Brain microvascular endothelial cell (primary cell): ENCODE measurements around the gene TSPAN14.
A peak's percentile ranks its signal among the peaks of the same experiment; 100 is the strongest.

Experiments
- DNase-seq: peaks from one replicate; pipeline ENCODE4 v3.0.0-alpha.2; 2020
- H3K27ac ChIP-seq: fragments of 250-450 bp; sonication (Bioruptor Pico); 2 replicates; pipeline ENCODE4 v1.5.1; 2020; ENCODE audit warnings: mild to moderate bottlenecking, moderate library complexity
- H3K27me3 ChIP-seq: fragments of 250-450 bp; sonication (Bioruptor Pico); replicated peaks from 2 replicates; pipeline ENCODE4 v1.5.1; 2020; ENCODE audit warnings: mild to moderate bottlenecking
- H3K36me3 ChIP-seq: fragments of 250-450 bp; sonication (Bioruptor Pico); replicated peaks from 2 replicates; pipeline ENCODE4 v1.5.1; 2020; ENCODE audit warnings: mild to moderate bottlenecking
- H3K4me3 ChIP-seq: 2 replicates; pipeline ENCODE4 v1.5.1; 2011; ENCODE audit warnings: low read depth, mild to moderate bottlenecking, control low read depth, low read length, moderate library complexity
- in situ Hi-C: cut with HindIII; loops from 2 replicates; pipeline ENCODE4 v1.10.0; 2017; ENCODE audit warnings: low sequenced_read_pairs, low pct_ligation_motif_present
- TF ChIP-seq, protein P1 (sequence below): IDR thresholded peaks from 2 replicates; pipeline ENCODE4 v1.5.1; 2011; ENCODE audit warnings: low read depth, mild to moderate bottlenecking, moderate library complexity, low read length, control low read depth, inconsistent platforms; ENCODE audit errors: missing control alignments

The TSPAN14 gene, protein sequence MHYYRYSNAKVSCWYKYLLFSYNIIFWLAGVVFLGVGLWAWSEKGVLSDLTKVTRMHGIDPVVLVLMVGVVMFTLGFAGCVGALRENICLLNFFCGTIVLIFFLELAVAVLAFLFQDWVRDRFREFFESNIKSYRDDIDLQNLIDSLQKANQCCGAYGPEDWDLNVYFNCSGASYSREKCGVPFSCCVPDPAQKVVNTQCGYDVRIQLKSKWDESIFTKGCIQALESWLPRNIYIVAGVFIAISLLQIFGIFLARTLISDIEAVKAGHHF

DNA sequence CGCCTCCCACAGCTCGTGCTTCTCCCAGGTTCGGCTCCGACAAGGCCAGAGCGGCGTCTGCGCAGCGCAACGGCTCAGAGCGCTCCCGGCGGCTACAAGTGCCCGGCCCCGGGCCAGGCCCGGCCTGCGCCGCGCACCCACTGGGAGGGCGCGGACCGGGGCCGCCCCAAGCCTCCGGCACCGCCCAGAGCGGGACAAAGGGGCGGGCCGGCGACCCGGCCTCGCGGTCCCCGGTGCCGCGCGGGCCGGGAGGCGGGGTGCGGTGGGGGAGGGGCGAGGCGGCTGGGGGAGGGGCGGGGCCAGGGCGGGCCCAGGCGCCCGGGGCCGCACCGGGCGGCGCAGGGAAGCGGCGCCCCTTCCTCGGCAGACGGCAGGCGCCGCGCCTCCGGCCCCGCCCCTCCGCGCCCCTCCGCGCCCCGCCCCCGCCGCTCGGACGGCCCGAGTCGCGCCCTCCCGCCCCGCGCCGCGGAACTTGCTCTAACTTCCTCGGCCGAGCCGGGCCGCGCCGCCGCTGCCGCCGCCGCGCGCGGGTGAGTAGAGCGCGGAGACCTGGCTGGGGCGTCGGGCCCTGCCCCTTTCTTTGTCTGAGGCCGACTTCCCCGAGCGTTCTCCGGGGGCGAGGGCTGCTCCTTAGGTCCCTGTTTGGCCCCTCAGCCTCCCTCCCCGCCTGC lies at the start of gene TSPAN14:
TSPAN14 (plus strand) TSS at position 469 of the 671 bp plus-strand sequence. CDS start 34,924 bp downstream, outside the sequence.
- peak within 1 kb of the TSS; percentile 60 for H3K27ac ChIP-seq
- in situ Hi-C loops, result loop anchor here (10.0 kb wide), 1 partner anchor 51 kb away; no protein-coding TSS in a partner anchor
- H3K36me3 ChIP-seq, result peaks cover 4% of the 10 kb centered on the region
- peak; percentile 66 for DNase-seq
- no peaks in the 10 kb centered on the region for H3K27me3 ChIP-seq
- TF ChIP-seq, protein P1, sequence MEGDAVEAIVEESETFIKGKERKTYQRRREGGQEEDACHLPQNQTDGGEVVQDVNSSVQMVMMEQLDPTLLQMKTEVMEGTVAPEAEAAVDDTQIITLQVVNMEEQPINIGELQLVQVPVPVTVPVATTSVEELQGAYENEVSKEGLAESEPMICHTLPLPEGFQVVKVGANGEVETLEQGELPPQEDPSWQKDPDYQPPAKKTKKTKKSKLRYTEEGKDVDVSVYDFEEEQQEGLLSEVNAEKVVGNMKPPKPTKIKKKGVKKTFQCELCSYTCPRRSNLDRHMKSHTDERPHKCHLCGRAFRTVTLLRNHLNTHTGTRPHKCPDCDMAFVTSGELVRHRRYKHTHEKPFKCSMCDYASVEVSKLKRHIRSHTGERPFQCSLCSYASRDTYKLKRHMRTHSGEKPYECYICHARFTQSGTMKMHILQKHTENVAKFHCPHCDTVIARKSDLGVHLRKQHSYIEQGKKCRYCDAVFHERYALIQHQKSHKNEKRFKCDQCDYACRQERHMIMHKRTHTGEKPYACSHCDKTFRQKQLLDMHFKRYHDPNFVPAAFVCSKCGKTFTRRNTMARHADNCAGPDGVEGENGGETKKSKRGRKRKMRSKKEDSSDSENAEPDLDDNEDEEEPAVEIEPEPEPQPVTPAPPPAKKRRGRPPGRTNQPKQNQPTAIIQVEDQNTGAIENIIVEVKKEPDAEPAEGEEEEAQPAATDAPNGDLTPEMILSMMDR, result no peak
- peak within 1 kb of the TSS; percentile 82 for H3K4me3 ChIP-seq

GRCh38 chr10:80405035-80405434 lies 49.1 kb upstream of the TSPAN14 start:
- TF ChIP-seq, protein P1, result no peak
- no peak for DNase-seq
- peaks cover 2% of the 10 kb centered on the region for H3K27me3 ChIP-seq
- no peaks in the 10 kb centered on the region for H3K36me3 ChIP-seq
- H3K27ac ChIP-seq, result no peak overlapping the region
- no peak overlapping the region for H3K4me3 ChIP-seq
- in situ Hi-C loops, result no loop called here

- TF ChIP-seq, protein P1, result no peak
- Histone ChIP-seq H3K36me3 (no peaks in the 10 kb centered on the region), H3K27ac (no peak overlapping the region), H3K27me3 (peaks cover 2% of the 10 kb centered on the region), H3K4me3 (no peak overlapping the region)
- in situ Hi-C loops, result no loop called here
- peak; percentile 40 for DNase-seq
Measured at GRCh38 chr10:80405626-80406025, 48.5 kb upstream of the TSPAN14 start.

- Histone ChIP-seq H3K27me3 (peaks cover 2% of the 10 kb centered on the region), H3K4me3 (no peak overlapping the region), H3K27ac (no peak overlapping the region), H3K36me3 (no peaks in the 10 kb centered on the region)
- no peak for DNase-seq
- in situ Hi-C loops, result no loop called here
- TF ChIP-seq, protein P1, result no peak
Measured at GRCh38 chr10:80406204-80406603, 47.9 kb upstream of the TSPAN14 start.

DNA sequence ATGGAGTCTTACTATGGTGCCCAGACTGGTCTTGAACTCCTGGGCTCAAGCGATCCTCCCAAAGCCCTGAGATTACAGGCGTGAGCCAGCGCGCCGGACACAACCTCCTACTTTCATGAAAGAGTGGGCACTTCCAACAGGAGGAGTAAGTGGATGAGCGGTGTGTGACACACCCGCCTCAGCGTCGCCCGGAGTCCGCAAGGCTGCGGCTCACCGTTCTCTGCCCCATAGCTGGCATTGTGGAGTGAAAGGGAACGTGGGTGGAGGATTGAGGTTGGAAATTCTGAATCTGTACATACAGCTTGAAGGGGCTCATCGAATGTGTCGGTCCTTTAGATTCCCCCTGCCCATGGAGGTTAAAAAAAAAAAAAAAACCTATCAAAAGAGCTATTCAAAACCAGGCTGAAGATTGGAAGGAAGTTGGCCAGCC lies 46.3 kb upstream of the TSPAN14 start:
- Histone ChIP-seq H3K36me3 (no peaks in the 10 kb centered on the region), H3K27ac (no peak overlapping the region), H3K27me3 (peaks cover 2% of the 10 kb centered on the region), H3K4me3 (peak overlapping the region; percentile 69)
- TF ChIP-seq, protein P1, result no peak
- no peak for DNase-seq
- in situ Hi-C loops, result no loop called here
